Measurements from ENCODE around the gene TAF1B. TPM values are rescaled to one million over a fixed set of nuclear protein-coding genes. Genes with fewer than 3 reads are reported as not detected.

TAF1B gene
- total RNA-seq, 2 donors from 2014 or later = 8.8 to 13.0 TPM

DNA sequence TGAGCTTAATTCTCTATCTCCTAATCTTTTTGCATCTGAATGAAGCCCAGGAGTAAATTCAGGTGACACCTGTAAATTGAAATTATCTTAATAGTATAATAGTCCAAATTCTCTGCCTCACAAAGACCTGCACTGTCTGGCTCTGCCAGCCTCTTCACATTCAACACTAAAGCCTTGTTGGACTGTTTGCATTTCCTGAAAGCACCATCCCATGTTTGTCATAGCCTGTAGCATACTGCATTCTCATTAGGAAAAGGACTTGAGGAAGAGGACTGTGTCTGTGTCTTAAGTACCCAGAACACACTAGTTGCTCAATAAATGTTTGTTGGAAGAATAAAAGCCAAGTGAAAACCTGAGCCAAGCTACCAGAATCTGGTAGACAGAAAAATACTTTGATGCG, 65.4 kb downstream of the TAF1B start:
- DNase-seq = no peak
- H3K4me3 ChIP-seq = no peak overlapping the region
- H3K36me3 ChIP-seq = no peaks in the 10 kb centered on the region
- no peak overlapping the region for H3K9ac ChIP-seq (ENCODE audit: low read depth in 2 of 2, low read length in 2 of 2)
- intact Hi-C loops (cut with DNase I) = no loop called here
- no peaks in the 10 kb centered on the region for H3K27me3 ChIP-seq
- TF ChIP-seq, protein P1, sequence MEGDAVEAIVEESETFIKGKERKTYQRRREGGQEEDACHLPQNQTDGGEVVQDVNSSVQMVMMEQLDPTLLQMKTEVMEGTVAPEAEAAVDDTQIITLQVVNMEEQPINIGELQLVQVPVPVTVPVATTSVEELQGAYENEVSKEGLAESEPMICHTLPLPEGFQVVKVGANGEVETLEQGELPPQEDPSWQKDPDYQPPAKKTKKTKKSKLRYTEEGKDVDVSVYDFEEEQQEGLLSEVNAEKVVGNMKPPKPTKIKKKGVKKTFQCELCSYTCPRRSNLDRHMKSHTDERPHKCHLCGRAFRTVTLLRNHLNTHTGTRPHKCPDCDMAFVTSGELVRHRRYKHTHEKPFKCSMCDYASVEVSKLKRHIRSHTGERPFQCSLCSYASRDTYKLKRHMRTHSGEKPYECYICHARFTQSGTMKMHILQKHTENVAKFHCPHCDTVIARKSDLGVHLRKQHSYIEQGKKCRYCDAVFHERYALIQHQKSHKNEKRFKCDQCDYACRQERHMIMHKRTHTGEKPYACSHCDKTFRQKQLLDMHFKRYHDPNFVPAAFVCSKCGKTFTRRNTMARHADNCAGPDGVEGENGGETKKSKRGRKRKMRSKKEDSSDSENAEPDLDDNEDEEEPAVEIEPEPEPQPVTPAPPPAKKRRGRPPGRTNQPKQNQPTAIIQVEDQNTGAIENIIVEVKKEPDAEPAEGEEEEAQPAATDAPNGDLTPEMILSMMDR (IDR thresholded peaks at IDR 0.05) = no peak
- no peak overlapping the region for H3K27ac ChIP-seq
- no peaks in the 10 kb centered on the region for H3K4me1 ChIP-seq
- H3K9me3 ChIP-seq = no peaks in the 10 kb centered on the region

DNA sequence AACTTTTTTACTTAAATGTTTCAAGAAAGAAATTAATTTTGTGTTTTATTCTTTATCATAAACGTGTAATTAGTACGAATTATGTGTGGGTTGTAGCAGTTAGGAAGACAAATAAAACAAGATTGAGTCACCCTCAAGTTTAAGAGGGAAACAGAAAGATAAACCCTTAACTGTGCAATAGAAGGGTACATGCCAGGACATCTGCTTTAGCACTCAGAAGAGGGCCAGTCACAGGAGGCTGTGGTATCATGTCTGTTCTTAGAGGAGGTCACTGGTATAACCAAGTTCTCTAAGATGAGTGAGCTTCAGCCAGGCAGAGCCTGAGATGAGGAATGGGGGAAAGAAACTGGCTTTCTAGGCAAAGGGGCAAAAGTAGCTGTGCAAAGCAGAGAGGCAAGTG, 65.8 kb downstream of the TAF1B start:
- no peaks in the 10 kb centered on the region for H3K4me1 ChIP-seq
- no peak overlapping the region for H3K27ac ChIP-seq
- no peaks in the 10 kb centered on the region for H3K9me3 ChIP-seq
- H3K36me3 ChIP-seq = no peaks in the 10 kb centered on the region
- no peak for DNase-seq
- no peak overlapping the region for H3K4me3 ChIP-seq
- intact Hi-C loops (cut with DNase I) = no loop called here
- TF ChIP-seq, protein P1 (IDR thresholded peaks at IDR 0.05) = no peak
- no peak overlapping the region for H3K9ac ChIP-seq (ENCODE audit: low read depth in 2 of 2, low read length in 2 of 2)
- H3K27me3 ChIP-seq = no peaks in the 10 kb centered on the region

DNA sequence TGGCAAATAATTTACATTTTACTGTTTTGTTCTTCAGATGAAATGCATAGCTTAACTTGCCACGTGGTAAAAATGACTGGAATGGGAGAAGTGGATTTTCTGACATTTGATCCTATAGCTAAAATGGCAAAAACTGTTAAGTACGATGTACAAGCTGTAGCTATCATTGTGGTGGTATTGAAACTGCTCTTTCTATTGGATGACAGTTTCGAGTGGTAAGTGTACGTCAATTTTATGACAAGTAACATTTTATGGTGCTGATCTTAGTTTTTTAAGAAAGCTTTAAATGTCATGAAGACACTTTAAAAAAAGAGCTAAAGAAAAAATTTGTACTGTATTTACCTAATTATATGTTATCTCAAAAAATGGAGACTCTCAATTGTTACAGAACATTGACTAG, 67.4 kb downstream of the TAF1B start:
- intact Hi-C loops (cut with DNase I) = no loop called here
- Histone ChIP-seq H3K4me3 (no peak overlapping the region), H3K27ac (no peak overlapping the region), H3K9me3 (no peaks in the 10 kb centered on the region), H3K9ac (ENCODE audit: low read depth in 2 of 2, low read length in 2 of 2) (no peak overlapping the region), H3K36me3 (no peaks in the 10 kb centered on the region), H3K4me1 (no peaks in the 10 kb centered on the region), H3K27me3 (no peaks in the 10 kb centered on the region)
- no peak for DNase-seq
- TF ChIP-seq, protein P1 (IDR thresholded peaks at IDR 0.05) = no peak

DNA sequence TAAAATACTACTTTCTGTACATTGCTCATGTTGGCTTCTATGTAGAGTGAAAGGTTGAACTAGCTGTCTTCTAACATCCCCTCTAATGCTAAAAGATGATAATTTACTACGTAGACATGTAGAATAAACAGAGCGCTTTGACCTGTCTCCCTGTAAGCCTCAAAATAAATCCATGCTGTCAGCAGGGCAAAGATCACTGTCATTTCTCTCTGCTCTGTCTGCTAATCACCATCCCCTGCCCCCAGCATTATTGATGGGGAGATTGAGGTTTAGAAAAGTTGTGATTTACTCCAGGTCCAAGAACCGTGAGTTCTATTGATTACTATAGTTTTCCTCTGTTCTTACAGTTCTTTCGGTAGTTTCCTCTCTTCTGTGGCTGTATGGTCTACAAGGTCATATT, 69.2 kb downstream of the TAF1B start:
- Histone ChIP-seq H3K9ac (ENCODE audit: low read depth in 2 of 2, low read length in 2 of 2) (no peak overlapping the region), H3K27me3 (no peaks in the 10 kb centered on the region), H3K4me3 (no peak overlapping the region), H3K27ac (no peak overlapping the region), H3K9me3 (no peaks in the 10 kb centered on the region), H3K36me3 (no peaks in the 10 kb centered on the region), H3K4me1 (no peaks in the 10 kb centered on the region)
- TF ChIP-seq, protein P1 (IDR thresholded peaks at IDR 0.05) = no peak
- intact Hi-C loops (cut with DNase I) = no loop called here
- DNase-seq = no peak

DNA sequence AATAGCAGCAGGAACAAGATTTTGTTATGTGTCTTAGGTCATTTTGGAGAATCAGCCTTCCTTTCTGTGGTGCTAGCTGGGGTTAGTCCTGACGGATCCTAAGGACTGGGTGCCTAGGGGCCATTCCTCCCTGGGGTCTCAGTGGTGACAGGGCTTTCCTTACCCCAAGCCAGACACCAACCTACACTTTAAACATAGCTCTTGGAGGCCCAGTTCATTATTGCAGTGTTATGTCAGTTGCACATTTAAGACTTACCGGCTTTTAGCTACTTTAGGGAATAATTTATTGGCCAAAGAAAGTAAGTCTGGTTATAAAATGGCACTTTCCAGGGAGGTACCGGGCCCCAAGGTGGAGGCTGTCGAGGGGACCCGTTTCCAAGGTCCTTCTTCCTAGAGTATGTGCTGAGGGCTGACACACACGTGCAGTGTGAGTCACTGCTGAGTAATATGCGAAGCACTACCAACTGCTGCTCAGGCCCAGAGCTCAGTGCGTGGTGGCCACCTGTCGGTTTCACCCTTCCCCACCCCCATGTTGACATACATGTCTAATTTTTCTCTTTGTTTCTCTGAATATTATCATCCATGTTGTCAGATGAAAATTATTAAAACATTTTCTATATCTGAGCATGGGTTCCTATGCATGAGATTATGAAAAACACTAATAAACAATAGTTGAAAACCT, 71.3 kb downstream of the TAF1B start:
- H3K9ac ChIP-seq (ENCODE audit: low read depth in 2 of 2, low read length in 2 of 2) = no peak overlapping the region
- TF ChIP-seq, protein P1 (IDR thresholded peaks at IDR 0.05) = no peak
- H3K27ac ChIP-seq = no peak overlapping the region
- H3K27me3 ChIP-seq = no peaks in the 10 kb centered on the region
- no peak for DNase-seq
- H3K9me3 ChIP-seq = no peaks in the 10 kb centered on the region
- intact Hi-C loops (cut with DNase I) = no loop called here
- no peak overlapping the region for H3K4me3 ChIP-seq
- no peaks in the 10 kb centered on the region for H3K4me1 ChIP-seq
- no peaks in the 10 kb centered on the region for H3K36me3 ChIP-seq
